GM18907 (cell line): Measurements from ENCODE around the gene LHFPL5.

Experiments
- ATAC-seq: cut with Tn5 transposase; IDR thresholded peaks from one replicate; pipeline ENCODE4 v1.9.1; 2021; ENCODE audit warnings: mild to moderate bottlenecking, moderate library complexity; ENCODE audit not compliant: unreplicated experiment

The LHFPL5 gene

GRCh38 chr6:35790683-35791082 is 14.5 kb upstream of the LHFPL5 start:
- ATAC-seq = no peak

- ATAC-seq = no peak
These were observed 10.4 kb upstream of the LHFPL5 start for GRCh38 chr6:35794536-35795452.

GRCh38 chr6:35795453-35796071 is 9.6 kb upstream of the LHFPL5 start:
- ATAC-seq = no peak

GRCh38 chr6:35796236-35796635 is 8.9 kb upstream of the LHFPL5 start:
- no peak for ATAC-seq

- ATAC-seq = no peak
These were observed 7.2 kb upstream of the LHFPL5 start for GRCh38 chr6:35797837-35798526.

- ATAC-seq = no peak
These were observed 6.4 kb upstream of the LHFPL5 start for GRCh38 chr6:35798706-35799105.

- ATAC-seq = no peak
These were observed 4.0 kb upstream of the LHFPL5 start for GRCh38 chr6:35801148-35801547.

- no peak for ATAC-seq
These were observed 3.5 kb downstream of the LHFPL5 start for GRCh38 chr6:35808688-35809087.

- no peak for ATAC-seq
These were observed 4.7 kb downstream of the LHFPL5 start for GRCh38 chr6:35809809-35810208.

- no peak for ATAC-seq
These were observed 6.0 kb downstream of the LHFPL5 start for GRCh38 chr6:35810971-35811698.

- no peak for ATAC-seq
These were observed 6.5 kb downstream of the LHFPL5 start for GRCh38 chr6:35811699-35811995.

- no peak for ATAC-seq
These were observed 12.4 kb downstream of the LHFPL5 start for GRCh38 chr6:35817515-35817914.

GRCh38 chr6:35823601-35824000 is 18.4 kb downstream of the LHFPL5 start:
- no peak for ATAC-seq

- no peak for ATAC-seq
These were observed 19.5 kb downstream of the LHFPL5 start for GRCh38 chr6:35824552-35825192.

GRCh38 chr6:35829306-35829705 is 24.2 kb downstream of the LHFPL5 start:
- no peak for ATAC-seq

- no peak for ATAC-seq
These were observed 26.3 kb downstream of the LHFPL5 start for GRCh38 chr6:35831257-35832007.

- ATAC-seq = no peak
These were observed 28.4 kb downstream of the LHFPL5 start for GRCh38 chr6:35833536-35833935.

- no peak for ATAC-seq
These were observed 33.9 kb downstream of the LHFPL5 start for GRCh38 chr6:35839019-35839418.

- no peak for ATAC-seq
These were observed 37.2 kb downstream of the LHFPL5 start for GRCh38 chr6:35842381-35842780.

- no peak for ATAC-seq
These were observed 39.1 kb downstream of the LHFPL5 start for GRCh38 chr6:35844290-35844689.
